Activated CD4-positive, alpha-beta T cell treated with anti-CD3 and anti-CD28 coated beads, Interleukin-10, Interleukin-2, amounts not matched to agents 100 ng/mL and 50 ng/mL, durations not matched to agents 16 hours and 8 hours (primary cell): ENCODE results near the gene CYP11A1.

Experiments
- DNase-seq: peaks from one replicate; pipeline ENCODE4 v3.0.0-alpha.2; 2020

The CYP11A1 gene

DNA sequence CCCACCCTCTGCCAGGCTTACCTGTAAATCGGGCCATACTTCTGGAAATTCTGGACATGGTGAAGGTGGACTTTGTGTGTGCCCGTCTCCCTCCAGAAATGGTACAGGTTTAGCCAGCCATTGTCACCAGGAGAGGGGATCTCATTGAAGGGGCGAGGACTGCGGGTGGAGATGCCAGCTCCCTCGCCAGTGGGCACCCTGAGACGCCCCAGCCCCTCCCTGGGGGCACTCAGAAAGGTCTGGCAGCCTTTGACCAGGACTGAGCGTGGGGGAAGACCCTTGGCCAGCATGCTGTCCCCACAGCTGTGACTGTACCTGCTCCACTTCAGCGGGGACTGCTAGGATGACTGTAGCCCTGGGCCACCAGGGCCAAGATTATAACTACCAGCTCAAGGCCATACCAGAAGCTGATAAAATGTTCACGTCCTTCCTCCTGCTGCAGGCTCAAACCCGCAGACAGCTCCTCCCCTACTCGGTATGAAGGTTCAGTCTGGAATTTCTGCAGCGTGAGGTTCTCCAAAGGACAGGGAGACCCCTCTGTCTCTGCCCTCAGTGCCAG lies at the start of gene CYP11A1:
Gene CYP11A1 (minus strand): TSS at position 351 of the 559 bp plus-strand sequence. CDS start 61 bp downstream, at position 290.
- DNase-seq, result no peak

DNA sequence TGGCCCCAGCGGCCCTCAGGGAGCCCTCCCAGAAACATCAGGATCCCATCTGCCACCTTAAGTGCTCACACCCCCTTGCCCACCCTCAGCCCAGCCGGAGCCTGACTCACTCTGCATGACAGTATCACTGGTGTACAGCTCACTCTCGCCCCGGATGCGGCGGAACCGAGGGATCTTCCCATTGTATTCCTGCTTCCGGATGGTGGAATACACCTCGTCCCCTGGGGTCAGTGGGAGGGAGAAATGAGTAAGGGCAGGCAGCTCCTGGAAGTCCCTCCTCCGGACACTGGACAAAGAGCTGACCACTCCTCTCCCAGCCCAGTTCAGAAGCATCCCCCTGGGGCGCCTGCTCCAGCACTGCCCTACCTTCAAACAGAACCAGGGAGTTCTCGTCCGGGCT lies 49.8 kb upstream of the CYP11A1 start:
- no peak for DNase-seq

DNA sequence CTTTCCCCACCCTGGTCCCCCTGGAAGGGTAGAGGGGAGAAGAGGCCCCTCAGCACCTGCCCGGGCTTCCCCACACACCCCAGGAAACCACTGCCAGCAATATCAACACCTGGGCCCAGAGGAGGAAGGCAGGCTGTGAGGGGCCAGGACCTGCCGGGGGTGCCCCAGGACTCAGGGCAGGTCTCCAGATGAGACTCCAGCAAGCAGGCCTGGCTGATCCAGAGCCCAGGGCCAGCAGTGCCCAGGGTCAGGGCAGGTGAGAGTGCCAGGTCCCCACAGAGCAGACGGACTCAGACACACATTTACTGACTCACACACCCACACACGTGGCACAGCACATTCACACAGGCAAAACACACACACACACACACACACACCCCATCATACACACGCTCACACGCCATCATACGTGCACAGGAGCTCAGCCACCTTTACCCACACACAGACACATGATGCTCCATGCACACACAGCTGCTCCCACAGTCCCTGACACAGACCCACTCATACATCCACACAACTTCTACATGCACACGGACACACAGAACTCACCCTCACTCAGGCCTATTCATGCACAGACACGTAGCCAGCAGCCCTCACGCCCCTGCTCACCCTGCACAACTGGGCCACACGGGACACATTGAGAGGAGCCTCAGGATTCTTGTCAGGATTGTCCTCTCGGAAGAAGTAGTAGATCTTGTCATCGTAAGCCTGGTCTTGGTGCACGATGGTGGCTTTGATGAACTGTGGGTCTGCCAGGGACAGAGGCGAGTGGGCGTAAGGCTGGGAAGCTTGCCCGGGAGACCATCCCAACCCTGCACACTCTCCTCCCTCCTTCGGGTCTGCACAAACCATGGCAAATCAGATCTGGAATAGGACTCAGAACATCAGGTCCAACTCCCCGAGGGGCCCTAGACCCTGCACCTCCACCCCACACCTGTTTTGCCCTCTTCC lies 48.8 kb upstream of the CYP11A1 start:
- no peak for DNase-seq

DNA sequence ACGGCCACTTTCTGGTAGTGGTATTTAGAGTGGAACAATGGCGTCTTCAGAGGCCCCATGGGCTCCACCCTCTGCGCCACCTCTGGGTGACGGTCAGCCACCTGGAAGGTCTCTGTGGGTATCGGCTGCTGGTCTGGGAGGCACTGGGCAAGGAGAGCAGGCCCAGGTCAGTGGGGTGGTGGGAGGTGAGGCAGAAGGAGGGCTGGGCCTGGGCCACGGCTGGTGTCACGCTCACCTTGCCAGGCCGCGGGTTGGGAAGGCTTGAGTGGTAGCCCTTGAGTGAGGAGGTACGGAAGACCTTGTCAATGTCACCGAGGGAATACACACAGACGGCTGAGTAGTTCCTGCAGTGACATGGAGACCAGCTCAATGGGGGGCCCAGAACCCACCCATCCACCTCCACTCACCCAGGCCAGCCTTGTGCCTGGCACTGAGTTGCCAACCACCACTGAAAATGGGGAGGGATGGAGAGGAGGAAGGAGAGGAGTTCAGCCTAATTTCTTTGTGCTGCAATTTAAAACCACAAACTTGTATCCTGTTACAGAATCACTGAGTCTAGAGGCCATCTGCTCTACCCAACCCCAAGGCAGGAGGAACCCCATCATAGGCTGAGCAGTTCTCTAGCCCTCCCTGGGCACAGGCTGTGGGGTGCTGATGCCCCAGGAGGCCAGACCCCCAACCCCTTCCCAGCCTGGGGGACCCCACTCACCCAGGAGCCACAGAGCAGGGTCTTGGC lies 47.3 kb upstream of the CYP11A1 start:
- no peak for DNase-seq

DNA sequence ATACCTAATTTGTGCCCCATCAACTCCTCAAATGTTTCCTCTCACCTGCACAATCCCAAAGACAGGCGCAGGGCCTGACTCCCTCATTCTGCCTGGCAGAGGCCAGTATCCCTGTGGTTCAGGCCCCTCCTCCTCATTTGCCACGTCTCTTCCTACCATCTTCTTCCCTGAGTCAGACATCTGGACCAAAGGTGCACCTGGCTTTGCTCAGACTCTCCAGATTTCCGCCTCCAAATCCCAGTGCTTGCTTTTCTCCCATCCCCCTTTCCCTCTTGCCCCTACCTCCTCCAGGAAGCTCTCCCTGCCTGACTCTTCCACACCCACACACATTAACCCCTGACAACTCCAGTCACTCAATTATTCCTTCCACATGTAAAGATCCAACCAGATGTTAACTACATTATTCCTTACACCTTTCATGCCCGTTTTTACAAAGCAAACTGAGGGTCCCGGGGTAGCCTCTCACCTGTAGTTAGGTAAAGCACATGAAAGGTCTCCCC lies 46.7 kb upstream of the CYP11A1 start:
- DNase-seq, result no peak

DNA sequence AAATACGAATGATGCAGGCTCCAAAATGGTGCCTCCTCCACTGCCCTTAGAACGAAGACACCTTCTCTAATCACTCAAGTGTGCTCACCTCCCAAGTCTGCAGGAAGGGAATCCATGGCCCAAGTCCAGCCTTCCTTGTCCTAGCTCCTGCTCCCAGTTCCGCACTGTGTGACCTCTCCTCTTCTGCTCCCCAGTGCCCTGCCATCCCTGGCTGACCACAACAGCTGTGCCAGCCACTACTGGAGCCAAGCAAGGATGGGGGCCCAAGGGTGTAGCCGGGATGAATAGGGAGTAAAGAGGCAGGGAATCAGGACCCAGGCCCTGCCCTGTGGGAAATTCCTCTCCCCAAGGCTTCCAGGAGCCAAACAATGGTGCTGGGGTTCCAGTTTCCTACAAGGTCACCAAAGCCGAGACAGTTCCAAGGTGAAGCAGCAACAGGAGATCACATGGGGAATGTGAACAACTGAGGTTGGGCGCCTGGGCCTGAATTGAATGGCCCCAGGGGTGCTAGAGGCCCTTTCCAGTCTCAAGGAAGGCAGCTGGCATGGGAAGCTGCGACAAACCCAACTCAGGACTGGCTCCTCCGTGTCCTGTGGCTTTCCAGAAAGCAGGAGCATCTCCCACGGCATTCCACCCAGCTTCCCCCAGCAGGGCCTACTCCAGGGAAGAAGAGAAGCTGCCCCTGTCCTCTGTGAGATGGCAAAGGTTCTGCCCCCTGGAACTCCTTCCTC lies 46.1 kb upstream of the CYP11A1 start:
- no peak for DNase-seq

DNA sequence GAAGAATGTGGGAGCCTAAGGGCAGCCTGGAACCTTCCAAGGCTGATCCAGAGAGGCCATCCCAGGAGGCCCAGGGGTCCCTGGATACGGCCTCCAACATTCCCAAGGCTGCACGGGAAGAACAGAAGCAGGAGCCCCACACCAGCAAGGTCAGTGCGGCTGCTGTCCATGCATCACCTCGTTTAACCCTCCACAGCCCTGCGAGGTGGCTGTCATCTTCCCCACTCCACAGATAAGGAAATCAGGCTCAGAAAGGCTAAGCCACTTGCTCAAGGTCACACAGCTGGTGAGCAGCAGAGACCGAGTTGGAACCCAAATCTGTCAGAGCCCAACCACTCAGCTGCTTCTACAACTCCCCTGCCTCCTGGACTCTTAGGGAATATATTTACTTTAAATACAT lies 44.7 kb upstream of the CYP11A1 start:
- no peak for DNase-seq

DNA sequence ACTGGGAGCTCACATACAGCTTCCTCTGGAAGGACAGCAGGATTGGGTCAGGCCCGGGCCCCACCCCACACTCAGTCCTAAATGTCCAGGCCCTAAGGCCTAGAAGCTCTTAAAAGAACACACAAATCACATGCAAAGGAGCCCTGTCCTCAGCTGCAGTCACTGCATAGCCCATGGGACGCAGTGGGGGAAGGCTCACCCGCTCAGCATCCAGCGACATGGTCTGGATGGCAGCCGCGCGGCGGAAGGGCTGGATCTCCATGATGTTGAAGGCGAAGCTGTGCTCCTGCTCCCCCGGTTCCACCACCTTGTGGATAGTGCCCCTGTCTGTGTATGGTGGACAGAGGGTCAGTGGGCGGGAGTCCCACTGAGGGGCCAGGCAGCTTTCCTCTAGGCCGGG lies 44.2 kb upstream of the CYP11A1 start:
- no peak for DNase-seq

DNA sequence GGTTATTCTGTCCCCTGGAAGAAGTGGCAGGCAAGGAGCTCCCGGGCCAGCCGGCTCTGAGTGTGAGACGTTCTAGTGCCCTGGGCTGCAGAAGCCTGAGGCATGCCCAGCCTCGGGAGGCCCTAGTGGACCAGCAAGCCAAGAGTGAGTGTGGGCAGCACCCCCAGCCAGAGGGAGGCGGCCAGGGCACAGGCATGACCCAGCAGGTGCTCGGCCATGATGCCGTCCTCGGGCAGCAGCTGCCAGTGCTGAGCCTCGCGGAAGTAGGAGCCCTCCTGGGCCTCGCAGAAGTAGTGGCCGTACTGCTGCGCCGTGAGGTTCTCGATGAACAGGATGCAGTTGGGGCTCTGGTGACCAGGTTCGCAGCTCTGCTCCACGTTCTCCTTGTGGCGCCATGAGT lies 43.1 kb upstream of the CYP11A1 start:
- no peak for DNase-seq

DNA sequence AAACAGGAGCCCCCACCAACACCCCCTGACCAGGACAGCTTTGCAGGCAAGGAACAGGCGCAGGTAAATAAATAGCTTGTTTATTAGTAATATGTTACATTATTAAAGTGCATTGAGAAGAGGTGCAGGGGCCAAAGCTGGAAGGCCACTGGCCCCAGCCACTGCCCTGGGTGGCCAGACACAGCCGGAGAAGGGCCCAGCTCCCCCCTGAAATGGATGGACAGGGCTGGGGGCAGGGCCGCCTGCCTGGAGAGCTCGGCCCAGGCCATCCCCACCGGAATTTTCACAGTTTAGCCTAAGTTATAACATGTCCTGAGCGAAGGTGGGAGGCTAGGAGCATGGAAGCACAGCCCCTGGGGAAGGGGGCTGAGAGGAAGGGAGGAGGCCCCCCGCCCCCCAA lies 41.8 kb upstream of the CYP11A1 start:
- DNase-seq, result no peak

DNA sequence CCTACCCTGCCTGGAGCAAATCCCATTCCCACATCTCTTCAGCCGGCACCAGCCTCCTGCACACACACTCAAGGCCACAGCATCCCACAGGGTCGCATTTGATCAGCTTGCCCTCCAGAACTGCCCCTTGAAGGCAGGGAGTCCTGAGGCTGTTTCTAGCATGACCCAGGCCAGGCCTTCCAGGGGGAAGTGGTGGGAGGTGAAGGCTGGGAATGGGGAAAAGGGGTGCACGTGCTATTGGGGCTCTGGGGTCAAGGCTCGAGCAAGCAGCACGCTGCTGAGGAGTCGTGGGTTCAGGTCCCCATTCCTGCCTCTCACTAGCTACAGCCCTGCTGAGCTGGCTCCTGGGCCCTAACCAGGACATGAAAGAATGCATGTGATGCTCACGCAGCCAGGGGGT lies 41.4 kb upstream of the CYP11A1 start:
- no peak for DNase-seq

DNA sequence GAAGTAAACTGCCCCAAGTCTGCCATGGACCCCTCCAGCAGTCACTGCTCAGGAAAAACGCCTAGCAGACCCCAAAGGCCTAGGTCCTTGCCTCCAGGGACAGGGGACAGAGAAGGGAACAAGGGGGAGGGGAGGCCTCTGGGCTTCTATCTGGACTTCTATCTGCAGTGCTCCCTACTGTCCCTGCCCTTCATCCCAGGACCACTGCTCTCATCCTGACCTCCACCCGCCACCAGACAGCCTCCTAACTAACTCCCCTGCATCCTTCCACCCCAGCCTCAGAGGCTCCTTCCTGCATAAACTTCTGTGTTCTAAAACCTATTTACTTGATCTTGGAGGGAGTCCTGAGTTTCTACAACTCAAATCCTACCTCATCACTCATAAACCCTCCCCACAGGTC lies 40.9 kb upstream of the CYP11A1 start:
- no peak for DNase-seq

DNA sequence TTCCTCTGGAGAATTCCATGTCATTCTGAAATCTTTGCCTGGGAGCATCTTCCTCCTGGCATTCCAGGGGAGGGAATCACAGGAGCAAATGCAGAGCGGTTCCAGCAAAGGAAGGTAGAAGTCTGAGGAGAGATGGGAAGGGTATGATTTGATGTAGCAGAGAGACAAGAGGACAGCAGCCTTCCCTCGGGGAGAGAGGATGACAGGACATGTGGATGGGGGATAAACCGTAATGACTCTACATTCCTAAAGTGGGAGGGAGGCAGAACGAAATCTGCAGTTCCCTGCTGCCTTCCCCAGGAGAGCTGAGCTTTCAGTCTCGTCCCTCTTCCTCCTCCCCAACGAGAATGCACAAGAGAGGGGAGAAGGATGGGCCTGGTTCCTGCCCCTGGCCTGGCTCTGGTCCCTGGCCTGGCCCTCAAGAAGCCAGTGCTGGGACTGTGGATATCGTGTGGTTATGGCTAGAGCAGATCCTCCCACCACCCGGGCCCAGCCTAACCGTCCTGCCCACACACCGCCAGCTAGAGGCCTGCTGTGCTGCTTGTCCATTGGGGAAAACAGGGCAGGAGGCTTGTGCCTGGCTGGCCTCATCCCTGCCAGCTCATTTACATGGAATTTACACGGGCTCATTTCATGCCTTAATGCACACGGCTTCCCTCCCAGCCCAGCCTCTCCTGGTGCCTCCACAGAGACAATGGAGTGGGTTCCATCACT lies 39.7 kb upstream of the CYP11A1 start:
- DNase-seq, result no peak

DNA sequence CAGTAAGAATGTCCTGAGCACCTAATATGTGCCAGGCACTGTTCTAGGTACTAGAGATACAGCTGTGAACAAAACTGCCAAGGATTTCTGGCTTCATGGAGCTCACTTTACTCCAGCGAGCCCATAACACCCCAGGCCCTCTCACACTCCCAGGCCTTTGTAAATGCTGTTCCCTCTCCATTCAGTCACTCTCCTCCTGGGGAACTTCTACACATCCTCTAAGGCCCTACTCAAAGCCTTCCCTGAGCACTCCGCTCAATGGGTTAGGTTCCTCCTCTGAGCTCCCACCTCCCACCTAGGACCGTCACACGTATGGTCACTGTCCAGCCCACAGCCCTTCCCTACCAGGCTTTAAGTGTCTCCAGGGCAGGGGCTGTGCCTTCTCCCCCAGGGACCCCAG lies 39.1 kb upstream of the CYP11A1 start:
- DNase-seq, result no peak

DNA sequence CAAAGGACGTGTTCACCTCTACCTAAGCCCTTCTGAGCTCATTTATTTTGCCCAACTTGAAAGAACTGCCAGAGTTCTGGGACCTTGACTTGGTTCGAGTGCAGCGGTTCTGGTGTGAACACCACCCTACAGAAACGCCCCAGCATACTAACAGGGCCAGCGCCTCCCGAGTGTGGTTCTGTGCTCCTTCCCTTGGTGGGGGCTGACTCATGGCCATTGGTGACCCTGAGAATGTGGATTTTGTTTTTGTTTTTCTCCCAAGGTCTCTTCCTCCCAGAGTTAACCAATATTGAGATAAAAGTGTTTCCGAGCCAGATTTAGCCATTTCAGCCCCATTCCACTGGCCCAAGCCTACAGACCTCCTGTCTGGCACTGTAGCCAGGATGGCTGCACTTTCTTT lies 38.4 kb upstream of the CYP11A1 start:
- no peak for DNase-seq

DNA sequence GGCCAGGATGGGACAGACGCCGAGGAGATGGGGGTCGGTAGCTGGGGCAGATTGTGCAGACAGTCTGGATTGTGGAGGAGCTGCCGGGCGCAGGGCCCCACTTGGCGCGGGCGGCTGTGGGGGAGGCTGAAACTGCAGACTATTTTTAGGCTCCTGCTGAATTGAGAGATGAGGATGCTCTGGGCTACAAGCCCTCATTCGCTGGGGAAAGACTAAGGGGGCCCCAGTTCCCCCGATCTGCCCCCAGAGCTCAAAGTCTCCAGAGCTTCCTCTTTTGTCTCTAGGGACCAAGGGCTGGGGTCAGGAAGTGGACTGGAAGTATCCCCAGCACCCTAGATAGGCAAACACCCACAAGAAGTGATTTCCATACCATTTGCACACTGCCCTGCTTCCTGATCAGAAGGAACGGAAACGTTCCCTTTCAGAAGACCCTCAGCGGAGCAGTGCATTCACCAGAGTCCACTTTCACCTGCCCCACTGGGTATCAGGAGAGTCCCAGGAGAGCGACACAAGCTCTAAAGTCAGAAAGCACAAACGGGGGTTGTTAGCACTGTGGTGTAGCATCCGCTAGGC lies 36.6 kb upstream of the CYP11A1 start:
- DNase-seq, result no peak

DNA sequence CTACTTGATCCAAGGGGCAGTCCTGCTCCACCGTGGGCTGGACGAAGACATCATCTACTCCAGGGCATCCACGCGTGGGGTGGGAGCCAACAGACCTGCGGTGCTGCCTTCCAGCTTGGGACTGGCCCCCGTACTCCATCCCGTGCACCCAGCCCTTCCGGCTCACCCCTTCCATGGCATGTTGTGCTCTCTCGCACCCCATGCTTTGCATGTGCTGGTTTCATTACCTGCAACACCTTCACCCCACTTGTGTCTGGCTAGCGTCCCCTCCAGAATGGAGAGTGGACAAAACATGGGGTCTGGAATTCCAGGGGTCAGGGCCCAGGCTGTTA lies 36.1 kb upstream of the CYP11A1 start:
- no peak for DNase-seq

DNA sequence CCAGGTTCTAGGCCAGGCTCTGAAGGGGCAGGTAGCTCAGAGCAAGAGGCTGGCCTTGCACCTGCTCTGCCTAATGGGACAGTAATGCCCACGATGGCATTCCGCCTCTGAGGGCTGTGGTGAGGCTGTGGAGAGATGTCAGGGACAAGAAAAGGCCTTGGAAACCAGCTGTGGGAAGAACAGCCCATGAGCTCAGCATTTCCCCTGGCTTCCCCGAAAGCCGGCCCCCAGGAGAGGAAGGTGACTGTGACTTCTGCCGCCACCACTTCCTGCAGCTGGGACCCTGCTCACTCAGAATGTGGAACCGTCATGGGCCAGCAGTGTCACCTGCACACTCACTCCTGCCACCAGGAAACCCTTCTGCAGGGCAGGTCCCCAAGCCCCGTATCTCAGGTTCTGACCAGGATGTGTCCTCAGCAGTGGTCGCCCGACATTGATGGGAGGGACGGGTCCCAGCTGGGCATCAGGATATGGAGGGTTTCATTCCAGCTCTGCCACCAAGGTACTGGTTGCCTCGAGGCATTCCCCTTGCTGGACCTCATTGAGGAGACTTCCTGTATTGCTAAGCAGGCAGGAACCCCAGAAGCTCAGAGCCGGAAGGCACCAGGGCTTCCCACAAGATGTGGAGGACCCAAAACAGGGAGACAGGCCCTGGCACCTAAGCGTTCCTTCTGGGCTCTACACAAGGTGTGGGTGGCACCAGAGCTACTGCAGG lies 35.6 kb upstream of the CYP11A1 start:
- DNase-seq, result peak; percentile 95

DNA sequence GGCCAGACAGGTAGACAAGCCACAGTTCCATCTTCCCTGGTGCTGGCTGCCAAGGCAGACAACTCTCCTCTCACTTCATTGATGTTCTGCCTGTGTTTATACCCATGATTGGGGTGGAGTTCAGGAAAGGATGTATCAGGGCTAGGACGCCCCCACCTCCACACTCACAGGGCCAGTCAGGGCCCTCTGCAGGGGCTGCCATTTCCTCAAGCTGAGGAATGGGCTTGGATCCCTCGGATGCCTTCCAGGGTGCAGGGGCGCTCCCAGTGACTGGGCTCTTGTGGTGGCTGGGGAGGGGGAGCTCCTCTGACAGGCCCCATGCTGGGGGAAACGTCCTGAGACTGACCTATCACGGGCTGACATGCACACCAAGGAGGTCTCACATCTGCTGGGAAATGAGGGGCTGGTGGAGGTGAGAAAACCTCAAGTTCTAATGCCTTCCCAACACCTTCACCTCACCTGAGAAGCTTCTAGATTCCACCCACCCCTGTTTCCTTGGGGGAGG lies 34.9 kb upstream of the CYP11A1 start:
- DNase-seq, result no peak

DNA sequence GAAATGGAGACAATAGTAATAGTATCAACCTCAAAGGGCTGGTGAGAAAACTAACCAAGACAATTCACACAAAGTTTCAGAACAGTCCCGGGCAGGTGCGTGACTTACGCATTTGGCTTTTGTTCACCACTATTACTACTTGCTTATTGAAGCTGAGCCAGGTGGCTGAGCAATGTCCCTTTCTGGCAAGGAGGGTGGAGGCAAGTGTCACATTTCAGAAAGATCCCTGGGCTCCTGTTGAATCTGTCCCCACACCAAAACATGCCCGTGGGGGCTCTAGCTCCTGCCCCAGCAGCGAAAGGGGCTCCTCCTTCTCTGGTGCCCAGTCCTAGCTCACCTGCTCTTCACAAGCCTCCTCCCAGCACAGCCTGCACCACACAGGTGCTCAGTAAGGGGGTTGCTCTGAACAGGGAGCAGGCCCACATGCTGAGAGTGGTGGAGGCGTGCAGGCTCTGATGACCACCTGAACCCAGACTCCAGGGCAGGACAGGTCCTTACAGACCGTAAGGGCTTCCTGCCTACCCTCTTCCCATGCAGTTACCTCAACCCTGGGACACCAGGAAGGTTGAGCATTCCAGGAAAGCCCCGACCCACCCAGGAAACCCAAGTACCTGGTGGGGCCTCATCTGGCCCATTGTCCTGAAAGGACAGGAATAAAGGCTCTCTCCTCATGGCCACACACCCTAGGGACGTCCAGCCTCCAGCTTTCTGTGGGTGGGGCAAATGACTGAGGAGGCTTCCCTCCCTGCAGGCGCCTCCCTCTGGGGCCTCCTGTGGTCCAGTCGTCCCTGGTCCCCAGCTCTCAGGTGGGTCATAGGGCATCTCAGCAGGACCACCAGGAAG lies 33.7 kb upstream of the CYP11A1 start:
- peak; percentile 66 for DNase-seq
